ENCODE measurements around the gene CYYR1.

Gene CYYR1

GRCh38 chr21:26540651-26541050 lies 32.4 kb downstream of the CYYR1 start:
- no peak for TF ChIP-seq CTCF (conservative IDR thresholded peaks at IDR 0.05; ENCODE audit: low read depth, low read length)
- DNase-seq (ENCODE audit: low read depth) = no peak
- no peak overlapping the region for H3K4me3 ChIP-seq (ENCODE audit: low read depth, low read length)

GRCh38 chr21:26539566-26539965 lies 33.5 kb downstream of the CYYR1 start:
- no peak for TF ChIP-seq CTCF (conservative IDR thresholded peaks at IDR 0.05; ENCODE audit: low read depth, low read length)
- H3K4me3 ChIP-seq (ENCODE audit: low read depth, low read length) = no peak overlapping the region
- DNase-seq (ENCODE audit: low read depth) = no peak

- H3K4me3 ChIP-seq (ENCODE audit: low read depth, low read length) = no peak overlapping the region
- TF ChIP-seq CTCF (conservative IDR thresholded peaks at IDR 0.05; ENCODE audit: low read depth, low read length) = no peak
- DNase-seq (ENCODE audit: low read depth) = no peak
Observed at GRCh38 chr21:26534517-26534916, 38.6 kb downstream of the CYYR1 start.

GRCh38 chr21:26532208-26532607 lies 40.9 kb downstream of the CYYR1 start:
- H3K4me3 ChIP-seq (ENCODE audit: low read depth, low read length) = no peak overlapping the region
- DNase-seq (ENCODE audit: low read depth) = no peak
- no peak for TF ChIP-seq CTCF (conservative IDR thresholded peaks at IDR 0.05; ENCODE audit: low read depth, low read length)

- DNase-seq (ENCODE audit: low read depth) = no peak
- H3K4me3 ChIP-seq (ENCODE audit: low read depth, low read length) = no peak overlapping the region
- no peak for TF ChIP-seq CTCF (conservative IDR thresholded peaks at IDR 0.05; ENCODE audit: low read depth, low read length)
Observed at GRCh38 chr21:26529526-26529925, 43.6 kb downstream of the CYYR1 start.

GRCh38 chr21:26528882-26529281 lies 44.2 kb downstream of the CYYR1 start:
- H3K4me3 ChIP-seq (ENCODE audit: low read depth, low read length) = no peak overlapping the region
- no peak for TF ChIP-seq CTCF (conservative IDR thresholded peaks at IDR 0.05; ENCODE audit: low read depth, low read length)
- no peak for DNase-seq (ENCODE audit: low read depth)

- TF ChIP-seq CTCF (conservative IDR thresholded peaks at IDR 0.05; ENCODE audit: low read depth, low read length) = no peak
- no peak overlapping the region for H3K4me3 ChIP-seq (ENCODE audit: low read depth, low read length)
- DNase-seq (ENCODE audit: low read depth) = no peak
Observed at GRCh38 chr21:26522704-26523103, 50.4 kb downstream of the CYYR1 start.

All from choroid plexus epithelial cell (primary cell).